Smooth muscle cell (in vitro differentiated cells): ENCODE data around the gene TAP1. TPM values are rescaled to one million over a fixed set of nuclear protein-coding genes. Genes with fewer than 3 reads are reported as not detected.

Experiments
- DNase-seq: peaks from one replicate; lab custom pipeline; 2025; ENCODE audit not compliant: unreplicated experiment; lab: John Stamatoyannopoulos, UW
- H2AFZ ChIP-seq: fragments of 200-600 bp; sonication (generic); 2 replicates; pipeline ENCODE4 v1.6.0; 2016; ENCODE audit warnings: antibody characterized with exemption, low read depth, mild to moderate bottlenecking
- H3F3A ChIP-seq: fragments of 200-600 bp; sonication (generic); 2 replicates; pipeline ENCODE4 v1.6.0; 2017; ENCODE audit warnings: antibody characterized with exemption, low read depth
- H3K27ac ChIP-seq: fragments of 200-600 bp; sonication (generic); 2 replicates; pipeline ENCODE4 v1.5.1; 2016; ENCODE audit warnings: low read depth, mild to moderate bottlenecking
- H3K27me3 ChIP-seq: fragments of 200-600 bp; sonication (generic); 2 replicates; pipeline ENCODE4 v1.6.1; 2016; ENCODE audit warnings: low read depth, mild to moderate bottlenecking
- H3K36me3 ChIP-seq: fragments of 200-600 bp; sonication (generic); 2 replicates; pipeline ENCODE4 v1.5.1; 2016; ENCODE audit warnings: low read depth
- H3K4me1 ChIP-seq: fragments of 200-600 bp; sonication (generic); 2 replicates; pipeline ENCODE4 v1.5.1; 2016; ENCODE audit warnings: low read depth
- H3K4me2 ChIP-seq: fragments of 200-600 bp; sonication (generic); 2 replicates; pipeline ENCODE4 v1.6.0; 2016; ENCODE audit warnings: mild to moderate bottlenecking
- H3K4me3 ChIP-seq: fragments of 200-600 bp; sonication (generic); 2 replicates; pipeline ENCODE4 v1.5.1; 2016; ENCODE audit warnings: mild to moderate bottlenecking
- H3K79me2 ChIP-seq: fragments of 200-600 bp; sonication (generic); 2 replicates; pipeline ENCODE4 v1.6.0; 2016; ENCODE audit warnings: low read depth, mild to moderate bottlenecking
- H3K9ac ChIP-seq: fragments of 200-600 bp; sonication (generic); 2 replicates; pipeline ENCODE4 v1.6.0; 2016; ENCODE audit warnings: low read depth
- H3K9me3 ChIP-seq: fragments of 200-600 bp; sonication (generic); replicated peaks from 2 replicates; pipeline ENCODE4 v1.5.1; 2016; ENCODE audit warnings: low read depth
- H4K20me1 ChIP-seq: fragments of 200-600 bp; sonication (generic); 2 replicates; pipeline ENCODE4 v1.6.0; 2016; ENCODE audit warnings: low read depth
- WGBS: methylation state at CpG from one replicate; pipeline ENCODE4 v1.1.7; 2016; ENCODE audit warnings: low lambda C conversion rate; 5-methylcytosine and 5-hydroxymethylcytosine counted together
- polyA plus RNA-seq: library from polyadenylated mRNA; unstranded; fragments of >200 nt; fragmentation: Nextera tagmentation; extraction: Ambion mirVana; gene quantifications from 2 replicates; pipeline ENCODE4 v1.2.1, GENCODE V29; 2016
- total RNA-seq: library from RNA; depleted of rRNA; stranded (reverse); fragments of >200 nt; gene quantifications from 2 replicates; pipeline ENCODE4 v1.2.3, GENCODE V29; 2014
- TF ChIP-seq, protein P1 (sequence below): fragments of 200-600 bp; sonication (generic); IDR thresholded peaks from 2 replicates; pipeline ENCODE4 v1.5.1; 2017; ENCODE audit warnings: borderline replicate concordance, mild to moderate bottlenecking, antibody characterized with exemption; ENCODE audit not compliant: insufficient read depth, poor library complexity, severe bottlenecking

The TAP1 gene
- total and polyA plus RNA-seq, 2 experiments from 2014 or later = 11.2 to 18.4 TPM

DNA sequence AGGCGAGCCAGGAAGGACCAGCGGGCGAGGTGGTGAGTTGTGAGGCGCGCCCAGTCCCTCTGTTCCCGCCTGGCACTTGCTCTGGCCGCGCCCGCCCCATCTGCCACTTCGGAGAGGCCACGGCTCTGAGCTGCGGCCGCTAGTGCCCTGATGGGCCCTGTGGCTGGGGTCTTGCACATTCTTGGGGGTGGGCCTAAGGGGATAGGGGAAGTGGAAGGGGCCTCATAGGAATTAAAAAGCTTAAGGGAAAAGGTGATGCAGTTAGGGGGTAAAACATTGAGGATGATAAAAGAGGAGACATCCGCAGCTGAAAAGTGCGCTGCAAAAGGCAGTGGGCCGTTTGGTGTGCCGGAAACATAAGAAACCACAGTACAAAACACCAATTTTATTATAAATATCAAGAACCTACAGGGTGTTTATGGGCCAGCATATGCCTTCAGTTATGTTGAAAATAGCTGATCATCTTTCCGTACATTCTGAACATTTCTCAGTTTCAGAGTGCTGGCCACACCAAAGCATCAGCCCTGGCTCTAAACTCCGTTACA is 8.6 kb downstream of the TAP1 start:
- TF ChIP-seq, protein P1, sequence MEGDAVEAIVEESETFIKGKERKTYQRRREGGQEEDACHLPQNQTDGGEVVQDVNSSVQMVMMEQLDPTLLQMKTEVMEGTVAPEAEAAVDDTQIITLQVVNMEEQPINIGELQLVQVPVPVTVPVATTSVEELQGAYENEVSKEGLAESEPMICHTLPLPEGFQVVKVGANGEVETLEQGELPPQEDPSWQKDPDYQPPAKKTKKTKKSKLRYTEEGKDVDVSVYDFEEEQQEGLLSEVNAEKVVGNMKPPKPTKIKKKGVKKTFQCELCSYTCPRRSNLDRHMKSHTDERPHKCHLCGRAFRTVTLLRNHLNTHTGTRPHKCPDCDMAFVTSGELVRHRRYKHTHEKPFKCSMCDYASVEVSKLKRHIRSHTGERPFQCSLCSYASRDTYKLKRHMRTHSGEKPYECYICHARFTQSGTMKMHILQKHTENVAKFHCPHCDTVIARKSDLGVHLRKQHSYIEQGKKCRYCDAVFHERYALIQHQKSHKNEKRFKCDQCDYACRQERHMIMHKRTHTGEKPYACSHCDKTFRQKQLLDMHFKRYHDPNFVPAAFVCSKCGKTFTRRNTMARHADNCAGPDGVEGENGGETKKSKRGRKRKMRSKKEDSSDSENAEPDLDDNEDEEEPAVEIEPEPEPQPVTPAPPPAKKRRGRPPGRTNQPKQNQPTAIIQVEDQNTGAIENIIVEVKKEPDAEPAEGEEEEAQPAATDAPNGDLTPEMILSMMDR = no peak
- Histone ChIP-seq H3K27ac (no peak overlapping the region), H3K27me3 (peaks cover 56% of the 10 kb centered on the region), H3K4me3 (peak overlapping the region; percentile 88), H2AFZ (peak overlapping the region; percentile 99), H3K9ac (no peak overlapping the region), H3K79me2 (no peaks in the 10 kb centered on the region), H3K9me3 (no peaks in the 10 kb centered on the region), H3K4me2 (peak overlapping the region; percentile 92), H3F3A (no peaks in the 10 kb centered on the region), H4K20me1 (no peaks in the 10 kb centered on the region), H3K36me3 (no peaks in the 10 kb centered on the region), H3K4me1 (no peaks in the 10 kb centered on the region)
- 37% methylated on average over 15 of the region's 19 CpGs for WGBS
- DNase-seq = no peak

DNA sequence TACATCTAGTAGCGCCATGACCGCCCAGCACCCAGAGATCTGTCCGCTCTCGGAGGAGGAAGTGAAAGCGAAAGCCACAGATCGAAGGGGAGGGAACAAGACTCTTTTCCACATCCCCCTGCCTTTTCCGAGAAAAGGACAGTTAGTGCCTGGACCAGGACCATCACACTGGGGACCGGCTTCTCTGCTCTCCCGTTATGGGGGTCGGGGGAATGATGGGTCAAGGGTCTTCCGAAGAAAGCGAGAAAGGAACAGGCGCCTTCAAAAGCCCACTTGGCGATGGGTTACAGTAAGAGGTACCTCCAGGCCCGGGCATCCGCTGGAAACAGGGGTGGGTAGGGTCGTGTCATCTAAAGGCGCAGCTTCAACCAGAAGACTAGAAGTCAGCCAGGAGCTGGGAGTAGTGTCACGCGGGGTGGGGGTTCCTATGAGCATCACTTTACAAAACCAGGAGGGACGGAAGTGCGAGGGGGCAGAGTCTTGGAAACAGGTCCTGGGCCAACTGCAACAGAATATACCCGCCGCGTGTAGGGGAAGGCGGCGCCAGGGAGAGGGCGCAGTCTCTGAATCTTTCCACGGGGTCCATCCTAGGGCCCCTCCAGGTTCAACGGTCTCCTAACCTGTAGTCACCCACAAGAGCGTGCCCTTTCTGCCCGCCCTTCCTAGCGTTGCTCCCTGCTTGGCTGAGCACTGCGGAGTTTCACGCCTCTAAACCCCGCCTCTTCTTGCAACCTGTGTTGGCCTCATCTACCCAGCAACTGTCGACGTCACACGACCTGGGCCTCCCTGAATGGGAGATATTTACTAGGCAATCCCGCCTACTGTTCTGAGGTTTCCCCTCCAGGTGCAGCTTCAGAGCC is 9.3 kb downstream of the TAP1 start, which contains the start of gene PSMB8:
Gene PSMB8 (minus strand): TSS at position 69 of the 860 bp plus-strand sequence. CDS start 51 bp downstream, at position 18.
- H3K27me3 ChIP-seq = peaks cover 56% of the 10 kb centered on the region
- 1% methylated on average over 40 of the region's 40 CpGs for WGBS
- TF ChIP-seq, protein P1 = no peak

DNA sequence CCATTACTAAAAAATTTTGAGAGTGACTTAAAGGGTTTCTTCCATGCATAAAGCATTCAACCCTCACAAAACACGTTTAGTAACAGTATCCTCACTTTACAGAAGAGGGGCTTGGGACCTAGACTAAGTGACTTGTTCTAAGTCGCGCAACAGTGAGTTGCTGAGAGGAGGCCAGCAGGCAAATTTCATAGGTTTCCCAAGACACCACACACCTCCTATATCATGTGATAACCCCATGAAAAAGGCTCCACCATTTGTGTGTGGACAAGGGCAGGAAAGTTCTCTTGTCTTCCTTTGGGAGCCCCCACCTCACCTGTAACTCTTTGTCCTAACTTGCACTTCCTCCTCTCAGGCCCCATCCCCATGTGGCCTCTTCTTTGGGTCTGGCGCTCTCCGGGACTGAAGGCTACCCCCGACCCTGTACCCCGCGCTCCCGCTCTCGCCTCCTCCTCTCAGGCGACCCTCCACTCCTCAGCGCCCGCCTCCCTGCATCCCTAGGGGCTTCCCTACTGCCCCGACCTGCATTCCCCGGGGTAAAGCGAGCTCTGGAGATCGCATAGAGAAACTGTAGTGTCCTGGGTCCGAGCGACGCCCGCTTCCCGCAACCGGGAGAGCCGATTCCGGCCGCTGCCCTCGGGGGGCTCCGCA is 10.0 kb downstream of the TAP1 start:
- Histone ChIP-seq H3K9ac (peak overlapping the region; percentile 69), H3K79me2 (no peaks in the 10 kb centered on the region), H3K27ac (no peak overlapping the region), H3K4me1 (no peaks in the 10 kb centered on the region), H3K9me3 (no peaks in the 10 kb centered on the region), H3K36me3 (no peaks in the 10 kb centered on the region), H3F3A (no peaks in the 10 kb centered on the region), H3K27me3 (peaks cover 56% of the 10 kb centered on the region), H3K4me3 (peak overlapping the region; percentile 88), H3K4me2 (peak overlapping the region; percentile 92), H4K20me1 (no peaks in the 10 kb centered on the region), H2AFZ (peak overlapping the region; percentile 99)
- WGBS = 13% methylated on average over 28 of the region's 28 CpGs
- no peak for DNase-seq
- TF ChIP-seq, protein P1 = no peak

More for the DNA sequence above, 9.3 kb downstream of the TAP1 start, which contains the start of gene PSMB8:
- peak within 1 kb of the TSS; percentile 69 for H3K9ac ChIP-seq
- H3K79me2 ChIP-seq = no peaks in the 10 kb centered on the region
- no peaks in the 10 kb centered on the region for H3K9me3 ChIP-seq
- peak within 1 kb of the TSS; percentile 88 for H3K4me3 ChIP-seq
- H3F3A ChIP-seq = no peaks in the 10 kb centered on the region
- DNase-seq = peak; percentile 70
- H2AFZ ChIP-seq = peak within 1 kb of the TSS; percentile 99
- no peak within 1 kb of the TSS for H3K27ac ChIP-seq
- no peaks in the 10 kb centered on the region for H3K36me3 ChIP-seq
- H3K4me1 ChIP-seq = no peaks in the 10 kb centered on the region
- no peaks in the 10 kb centered on the region for H4K20me1 ChIP-seq
- peak within 1 kb of the TSS; percentile 92 for H3K4me2 ChIP-seq
